ENCODE results near the gene CCDC9.

GRCh38 chr19:47267350-47267759 is 11.0 kb downstream of the CCDC9 start:
- TF ChIP-seq TAF1 (CRISPR knock-in tag; IDR thresholded peaks at IDR 0.05): no peak
- no peak for TF ChIP-seq PHF8 (CRISPR knock-in tag; IDR thresholded peaks at IDR 0.05)
- no peak for TF ChIP-seq YY1 (IDR thresholded peaks at IDR 0.05; ENCODE audit: insufficient read depth, insufficient replicate concordance, low read depth, low read length)
- TF ChIP-seq ZNF761 (CRISPR knock-in tag; conservative IDR thresholded peaks at IDR 0.05): no peak
- no peak for TF ChIP-seq ZNF781 (CRISPR knock-in tag; IDR thresholded peaks at IDR 0.05; ENCODE audit: borderline replicate concordance, not compliant biosample characterization)
- TF ChIP-seq CTCF (CRISPR knock-in tag; IDR thresholded peaks at IDR 0.05): no peak
- no peak for TF ChIP-seq NFYB (CRISPR knock-in tag; IDR thresholded peaks at IDR 0.05)
- TF ChIP-seq CENPT (CRISPR knock-in tag; IDR thresholded peaks at IDR 0.05; ENCODE audit: low read depth): no peak
- TF ChIP-seq MTF2 (CRISPR knock-in tag; IDR thresholded peaks at IDR 0.05; ENCODE audit: borderline replicate concordance): no peak
- no peak for TF ChIP-seq ZFP41 (CRISPR knock-in tag; IDR thresholded peaks at IDR 0.05; ENCODE audit: borderline replicate concordance)
- TF ChIP-seq TIGD3 (CRISPR knock-in tag; IDR thresholded peaks at IDR 0.05; ENCODE audit: borderline replicate concordance): no peak
- TF ChIP-seq NBN (conservative IDR thresholded peaks at IDR 0.05): no peak
- TF ChIP-seq SP1 (IDR thresholded peaks at IDR 0.05): no peak
- TF ChIP-seq SP1 (CRISPR knock-in tag; IDR thresholded peaks at IDR 0.05): no peak
